ENCODE results near the gene ELL2. TPM values are rescaled to one million over a fixed set of nuclear protein-coding genes. Genes with fewer than 3 reads are reported as not detected.

Gene ELL2
- total RNA-seq, 1 donor from 2014 or later: 21.6 TPM

DNA sequence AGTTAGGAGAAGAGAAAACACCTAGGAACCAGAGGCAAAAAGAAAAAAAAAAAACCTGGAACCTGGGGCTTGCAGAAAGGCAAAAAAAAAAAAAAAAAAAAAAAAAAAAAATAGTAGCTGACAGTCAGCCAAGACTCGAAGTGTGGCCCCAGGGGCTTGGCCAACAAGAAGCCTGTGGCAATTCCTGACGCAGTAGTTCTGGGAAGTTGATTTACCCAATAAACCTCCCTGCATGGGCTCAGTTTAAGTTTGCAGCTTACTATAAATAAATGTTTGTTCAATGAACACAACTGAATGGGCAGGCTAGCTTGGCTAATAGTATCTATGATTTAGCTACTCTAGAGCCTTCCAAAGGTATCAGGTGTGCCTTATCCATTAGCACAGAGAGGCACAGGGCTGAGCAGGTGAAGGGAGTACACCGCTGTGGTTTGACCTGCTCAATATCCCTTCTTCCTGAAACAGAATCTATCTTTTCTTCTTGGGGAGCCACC lies 117.9 kb downstream of the ELL2 start:
- Mint-ChIP-seq H3K36me3 (ENCODE audit: low read depth, unreplicated experiment) (no peaks in the 10 kb centered on the region), H3K4me1 (ENCODE audit: unreplicated experiment) (peaks cover 8% of the 10 kb centered on the region), H3K4me3 (ENCODE audit: unreplicated experiment) (no peak overlapping the region), H3K27me3 (ENCODE audit: unreplicated experiment) (no peaks in the 10 kb centered on the region), H3K27ac (ENCODE audit: unreplicated experiment) (no peak overlapping the region), H3K9me3 (ENCODE audit: unreplicated experiment) (no peaks in the 10 kb centered on the region)
- no peak for DNase-seq (ENCODE audit: low spot score)
- TF ChIP-seq, protein P1, sequence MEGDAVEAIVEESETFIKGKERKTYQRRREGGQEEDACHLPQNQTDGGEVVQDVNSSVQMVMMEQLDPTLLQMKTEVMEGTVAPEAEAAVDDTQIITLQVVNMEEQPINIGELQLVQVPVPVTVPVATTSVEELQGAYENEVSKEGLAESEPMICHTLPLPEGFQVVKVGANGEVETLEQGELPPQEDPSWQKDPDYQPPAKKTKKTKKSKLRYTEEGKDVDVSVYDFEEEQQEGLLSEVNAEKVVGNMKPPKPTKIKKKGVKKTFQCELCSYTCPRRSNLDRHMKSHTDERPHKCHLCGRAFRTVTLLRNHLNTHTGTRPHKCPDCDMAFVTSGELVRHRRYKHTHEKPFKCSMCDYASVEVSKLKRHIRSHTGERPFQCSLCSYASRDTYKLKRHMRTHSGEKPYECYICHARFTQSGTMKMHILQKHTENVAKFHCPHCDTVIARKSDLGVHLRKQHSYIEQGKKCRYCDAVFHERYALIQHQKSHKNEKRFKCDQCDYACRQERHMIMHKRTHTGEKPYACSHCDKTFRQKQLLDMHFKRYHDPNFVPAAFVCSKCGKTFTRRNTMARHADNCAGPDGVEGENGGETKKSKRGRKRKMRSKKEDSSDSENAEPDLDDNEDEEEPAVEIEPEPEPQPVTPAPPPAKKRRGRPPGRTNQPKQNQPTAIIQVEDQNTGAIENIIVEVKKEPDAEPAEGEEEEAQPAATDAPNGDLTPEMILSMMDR (IDR thresholded peaks at IDR 0.05; ENCODE audit: unreplicated experiment): no peak

DNA sequence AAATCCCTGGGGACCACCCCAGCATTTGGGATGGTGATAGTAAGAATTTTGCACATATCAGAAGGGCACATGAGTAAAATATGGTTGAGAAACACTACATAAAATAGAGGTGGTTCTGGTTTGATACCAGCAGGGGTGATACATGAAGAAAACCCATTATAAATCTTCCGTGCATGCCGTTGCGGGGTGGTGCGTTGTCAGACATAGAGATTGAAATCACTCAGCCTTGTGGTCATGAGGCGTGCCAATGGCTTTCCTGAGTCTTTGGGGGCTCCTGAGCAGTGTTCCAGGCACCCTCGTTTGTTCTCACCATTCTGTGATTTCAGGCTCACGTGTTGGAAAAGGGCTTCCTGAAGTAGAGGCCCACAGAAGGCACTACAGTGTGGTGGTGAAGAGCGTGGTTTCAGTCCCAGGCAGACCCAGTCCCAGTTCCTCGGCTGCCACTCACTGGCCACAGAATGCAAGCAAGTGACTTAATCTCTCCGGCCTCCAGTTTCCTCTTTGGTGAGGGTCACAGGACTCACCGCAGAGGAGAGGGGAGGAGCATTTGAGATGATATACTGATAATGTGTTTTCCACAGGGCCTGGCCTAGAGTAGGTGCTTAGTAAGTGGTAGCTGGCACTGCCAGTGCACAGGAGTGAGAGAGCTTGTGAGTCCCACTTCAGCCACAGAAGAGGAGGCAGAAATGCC lies 118.7 kb downstream of the ELL2 start:
- Mint-ChIP-seq H3K9me3 (ENCODE audit: unreplicated experiment) (no peaks in the 10 kb centered on the region), H3K36me3 (ENCODE audit: low read depth, unreplicated experiment) (no peaks in the 10 kb centered on the region), H3K4me3 (ENCODE audit: unreplicated experiment) (no peak overlapping the region), H3K27ac (ENCODE audit: unreplicated experiment) (peak overlapping the region; percentile 63), H3K27me3 (ENCODE audit: unreplicated experiment) (no peaks in the 10 kb centered on the region), H3K4me1 (ENCODE audit: unreplicated experiment) (peaks cover 8% of the 10 kb centered on the region)
- DNase-seq (ENCODE audit: low spot score): peak; percentile 44
- TF ChIP-seq, protein P1 (IDR thresholded peaks at IDR 0.05; ENCODE audit: unreplicated experiment): no peak

DNA sequence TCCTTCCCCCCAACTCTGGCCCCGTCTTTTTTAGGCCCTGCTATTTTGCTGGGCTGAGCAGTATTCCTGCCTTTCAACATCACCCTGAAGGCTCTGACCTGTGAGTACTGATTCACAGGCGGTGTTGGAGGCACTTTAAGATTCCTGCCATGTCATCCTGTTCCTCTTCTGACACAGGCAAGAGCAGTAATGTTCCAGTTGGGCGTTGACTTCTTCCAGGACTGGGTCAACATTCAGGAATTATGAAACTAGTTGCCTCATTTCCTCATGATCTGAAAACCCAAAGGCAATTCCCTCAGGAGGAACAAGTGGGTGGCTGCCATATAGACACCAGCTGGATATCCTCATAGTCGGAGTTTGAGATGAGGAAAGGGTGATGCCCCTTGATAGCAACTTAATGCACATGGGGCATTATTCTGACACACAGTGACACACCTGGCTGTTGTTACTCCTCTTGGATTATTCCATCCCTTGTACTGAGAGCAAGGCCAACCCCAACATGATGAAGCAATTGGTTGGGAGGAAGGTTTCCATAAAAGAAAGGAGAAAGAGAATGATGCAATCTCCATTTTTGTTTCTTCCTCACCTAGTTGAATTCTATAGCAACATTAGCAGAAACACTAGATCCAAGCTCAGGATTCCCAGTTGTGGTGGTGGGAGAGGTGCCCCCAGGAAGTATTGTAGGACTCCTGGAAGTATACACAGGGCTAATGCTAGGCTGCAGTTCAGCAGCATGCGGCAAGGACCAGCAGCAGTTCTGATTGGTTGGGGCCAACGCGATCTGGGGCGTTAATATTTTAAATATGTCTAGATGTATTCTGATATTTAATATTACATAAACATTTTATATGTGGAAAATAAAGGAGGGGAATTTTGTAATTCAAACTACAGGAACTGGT lies 119.5 kb downstream of the ELL2 start:
- DNase-seq (ENCODE audit: low spot score): no peak
- H3K4me3 Mint-ChIP-seq (ENCODE audit: unreplicated experiment): no peak overlapping the region
- peaks cover 8% of the 10 kb centered on the region for H3K4me1 Mint-ChIP-seq (ENCODE audit: unreplicated experiment)
- no peaks in the 10 kb centered on the region for H3K27me3 Mint-ChIP-seq (ENCODE audit: unreplicated experiment)
- TF ChIP-seq, protein P1 (IDR thresholded peaks at IDR 0.05; ENCODE audit: unreplicated experiment): no peak
- H3K27ac Mint-ChIP-seq (ENCODE audit: unreplicated experiment): no peak overlapping the region
- no peaks in the 10 kb centered on the region for H3K9me3 Mint-ChIP-seq (ENCODE audit: unreplicated experiment)
- peaks cover 4% of the 10 kb centered on the region for H3K36me3 Mint-ChIP-seq (ENCODE audit: low read depth, unreplicated experiment)

DNA sequence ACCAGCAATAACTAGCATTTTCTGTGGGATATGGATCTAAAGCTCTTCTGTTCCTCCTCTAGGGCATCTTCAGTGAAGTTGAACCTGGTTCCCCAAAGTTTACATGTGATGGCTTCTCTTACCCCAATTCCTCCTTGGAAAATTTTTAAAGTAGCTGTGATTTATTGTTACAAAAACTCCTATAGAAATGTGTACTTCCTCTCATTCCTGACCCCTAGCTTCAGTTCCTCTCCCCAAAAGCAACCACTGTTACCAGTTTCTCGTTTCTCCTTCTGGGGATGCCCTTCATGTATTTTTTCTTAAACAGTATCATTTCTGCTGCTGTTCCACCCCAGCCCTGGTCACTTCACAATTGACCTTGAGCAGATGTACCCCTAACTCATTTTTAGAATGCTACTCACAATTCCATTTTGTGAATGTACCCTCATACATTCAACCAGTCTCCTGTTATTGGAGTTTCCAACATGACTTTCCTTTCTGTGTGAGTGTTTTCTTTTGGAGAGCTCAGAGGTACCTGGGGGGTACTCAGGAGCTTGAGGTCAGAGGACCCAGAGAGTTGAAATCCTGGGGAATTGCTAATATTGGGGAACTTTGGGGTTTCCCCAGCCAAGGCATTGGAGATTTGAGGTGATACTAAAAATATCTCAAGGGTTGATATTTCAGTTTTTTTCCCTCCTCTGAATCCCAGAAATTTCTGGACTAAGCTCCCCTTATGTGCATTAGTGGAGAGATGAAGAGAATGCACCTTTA lies 120.5 kb downstream of the ELL2 start:
- Mint-ChIP-seq H3K36me3 (ENCODE audit: low read depth, unreplicated experiment) (peaks cover 4% of the 10 kb centered on the region), H3K9me3 (ENCODE audit: unreplicated experiment) (no peaks in the 10 kb centered on the region), H3K4me3 (ENCODE audit: unreplicated experiment) (no peak overlapping the region), H3K4me1 (ENCODE audit: unreplicated experiment) (peaks cover 8% of the 10 kb centered on the region), H3K27ac (ENCODE audit: unreplicated experiment) (no peak overlapping the region), H3K27me3 (ENCODE audit: unreplicated experiment) (no peaks in the 10 kb centered on the region)
- TF ChIP-seq, protein P1 (IDR thresholded peaks at IDR 0.05; ENCODE audit: unreplicated experiment): no peak
- no peak for DNase-seq (ENCODE audit: low spot score)

All from endothelial cell (in vitro differentiated cells).